ENCODE results near the gene XYLT1.
"Not testable (repeated sequence)": the region's sequence is repeated elsewhere in the genome, so short reads cannot be mapped to it uniquely, and the experiment has no call there.

XYLT1 gene

GRCh38 chr16:17350207-17350606 is 120.6 kb downstream of the XYLT1 start:
- no peak for DNase-seq

- DNase-seq, result no peak
These were observed 121.9 kb downstream of the XYLT1 start for GRCh38 chr16:17348826-17349225.

GRCh38 chr16:17348042-17348783 is 122.5 kb downstream of the XYLT1 start:
- no peak for DNase-seq

- no peak for DNase-seq
These were observed 123.1 kb downstream of the XYLT1 start for GRCh38 chr16:17347624-17348023.

GRCh38 chr16:17346621-17347569 is 123.9 kb downstream of the XYLT1 start:
- no peak for DNase-seq

- peak; percentile 19 for DNase-seq
These were observed 125.7 kb downstream of the XYLT1 start for GRCh38 chr16:17345043-17345442.

- DNase-seq, result peak; percentile 33
These were observed 127.0 kb downstream of the XYLT1 start for GRCh38 chr16:17343728-17344127.

GRCh38 chr16:17343028-17343427 is 127.7 kb downstream of the XYLT1 start:
- peak; percentile 54 for DNase-seq

- peak; percentile 19 for DNase-seq
These were observed 128.7 kb downstream of the XYLT1 start for GRCh38 chr16:17342031-17342430.

GRCh38 chr16:17340804-17341203 is 130.0 kb downstream of the XYLT1 start:
- no peak for DNase-seq

- DNase-seq, result no peak
These were observed 130.8 kb downstream of the XYLT1 start for GRCh38 chr16:17339764-17340541.

- DNase-seq, result no peak
These were observed 132.5 kb downstream of the XYLT1 start for GRCh38 chr16:17338244-17338643.

- DNase-seq, result no peak
These were observed 134.2 kb downstream of the XYLT1 start for GRCh38 chr16:17336530-17336900.

- no peak for DNase-seq
These were observed 134.8 kb downstream of the XYLT1 start for GRCh38 chr16:17335826-17336529.

GRCh38 chr16:17335406-17335805 is 135.4 kb downstream of the XYLT1 start:
- not testable (repeated sequence) for DNase-seq

- DNase-seq, result no peak
These were observed 136.7 kb downstream of the XYLT1 start for GRCh38 chr16:17334096-17334495.

- no peak for DNase-seq
These were observed 137.5 kb downstream of the XYLT1 start for GRCh38 chr16:17333229-17333628.

- DNase-seq, result no peak
These were observed 138.8 kb downstream of the XYLT1 start for GRCh38 chr16:17331991-17332390.

- DNase-seq, result no peak
These were observed 139.6 kb downstream of the XYLT1 start for GRCh38 chr16:17331071-17331607.

- DNase-seq, result no peak
These were observed 140.7 kb downstream of the XYLT1 start for GRCh38 chr16:17330044-17330443.

GRCh38 chr16:17329391-17329790 is 141.4 kb downstream of the XYLT1 start:
- DNase-seq, result no peak

GRCh38 chr16:17328932-17329331 is 141.8 kb downstream of the XYLT1 start:
- DNase-seq, result no peak
